Cerebellar cortex (tissue), 1 donor: ENCODE data around the gene DLX1.
"Not testable (repeated sequence)": the region's sequence is repeated elsewhere in the genome, so short reads cannot be mapped to it uniquely, and the experiment has no call there.

Source experiments
- DNase-seq: peaks from one replicate; pipeline ENCODE4 v3.0.0-alpha.2; 2015; ENCODE audit warnings: low spot score

The DLX1 gene

DNA sequence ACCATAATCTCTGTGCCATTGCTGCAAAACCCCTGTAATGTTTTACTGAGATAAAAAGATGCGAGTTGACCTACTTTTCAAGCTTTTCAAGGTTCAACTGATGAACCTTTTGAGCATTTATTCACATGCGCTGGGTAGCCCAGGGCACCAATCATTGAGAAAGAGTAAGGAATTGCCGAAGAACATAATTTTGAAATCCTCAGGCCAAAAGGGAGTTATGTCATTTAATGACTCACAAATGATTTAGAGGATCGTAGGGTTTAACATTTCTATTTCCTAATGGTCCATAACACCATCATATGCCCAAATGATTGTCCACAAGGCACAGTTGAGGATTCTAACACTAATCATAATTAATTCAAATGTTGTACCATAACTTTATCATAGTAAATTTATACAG is 20.2 kb upstream of the DLX1 start:
- no peak for DNase-seq

DNA sequence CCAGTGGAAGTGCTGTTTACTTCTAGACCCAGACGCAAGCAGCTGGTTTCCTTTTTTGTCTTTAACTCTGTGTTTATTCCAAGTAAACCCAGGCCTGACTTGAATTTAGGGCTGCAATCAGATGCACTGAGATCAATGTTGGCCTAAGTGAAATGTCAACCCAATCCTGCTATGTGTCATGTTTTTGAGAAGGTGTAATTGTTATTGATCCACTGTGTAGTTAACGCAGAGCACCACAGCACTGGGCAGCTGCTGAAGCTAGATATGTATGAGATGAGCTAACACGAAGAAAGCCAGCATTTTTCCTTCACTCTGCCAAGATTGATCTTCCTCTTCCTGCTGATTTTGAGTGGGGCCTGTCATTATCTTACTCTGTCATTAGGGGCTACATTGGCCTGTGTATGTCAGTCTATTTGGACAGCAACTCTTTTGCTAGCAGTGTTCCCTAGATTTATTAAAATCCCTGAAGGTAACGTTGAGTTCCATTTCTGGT is 18.9 kb upstream of the DLX1 start:
- peak; percentile 31 for DNase-seq

DNA sequence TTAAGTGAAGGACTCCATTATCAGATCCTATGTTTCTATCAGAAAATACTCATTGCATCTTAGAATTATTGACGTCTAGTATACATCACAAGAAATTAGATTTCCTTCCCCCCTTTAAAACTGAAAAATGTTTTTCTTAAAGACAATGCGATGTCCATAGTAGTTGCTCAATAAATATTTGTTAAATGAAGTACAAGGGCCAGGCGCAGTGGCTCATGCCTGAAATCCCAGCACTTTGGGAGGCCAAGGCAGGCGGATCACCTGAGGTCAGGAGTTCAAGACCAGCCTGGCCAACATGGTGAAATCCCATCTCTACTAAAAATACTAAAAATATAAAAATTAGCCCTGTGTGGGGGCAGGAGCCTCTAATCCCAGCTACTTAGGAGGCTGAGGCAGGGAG is 17.4 kb upstream of the DLX1 start:
- DNase-seq: not testable (repeated sequence)

DNA sequence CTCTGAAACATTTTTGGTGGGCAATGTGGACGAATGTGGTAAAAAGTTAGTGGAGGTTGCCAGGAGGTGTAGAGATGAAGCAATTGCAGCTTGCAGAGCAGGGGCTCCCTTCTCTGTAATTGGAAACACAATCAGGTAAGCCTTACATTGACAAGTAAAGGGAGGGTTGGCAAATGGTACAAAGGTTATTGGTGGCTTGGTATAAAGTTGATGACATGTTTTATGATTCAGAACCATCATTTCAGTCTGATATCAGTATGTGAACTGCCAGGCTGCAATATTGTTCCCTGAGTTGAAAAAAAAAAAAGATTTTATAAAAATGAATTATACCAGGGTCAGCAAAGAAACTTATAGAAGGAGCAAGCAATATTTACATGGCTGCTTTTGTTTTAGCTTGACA is 14.4 kb upstream of the DLX1 start:
- DNase-seq: no peak

DNA sequence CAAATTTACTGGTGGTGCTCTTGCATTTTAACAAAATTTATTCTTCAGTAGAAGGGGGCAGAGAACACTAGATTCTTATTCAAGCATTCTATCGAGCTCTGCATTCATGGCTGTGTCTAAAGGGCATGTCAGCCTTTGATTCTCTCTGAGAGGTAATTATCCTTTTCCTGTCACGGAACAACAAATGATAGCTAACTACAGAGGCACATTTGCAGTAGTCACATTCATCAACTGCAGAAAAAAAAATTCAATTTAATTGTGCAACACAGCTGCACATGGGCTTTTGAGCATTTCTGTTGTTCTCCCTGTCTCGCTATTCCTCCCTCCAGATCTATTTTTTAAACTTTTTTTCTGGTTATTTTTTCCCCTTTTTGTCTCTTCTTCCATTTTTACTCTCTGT is 13.0 kb upstream of the DLX1 start:
- no peak for DNase-seq

DNA sequence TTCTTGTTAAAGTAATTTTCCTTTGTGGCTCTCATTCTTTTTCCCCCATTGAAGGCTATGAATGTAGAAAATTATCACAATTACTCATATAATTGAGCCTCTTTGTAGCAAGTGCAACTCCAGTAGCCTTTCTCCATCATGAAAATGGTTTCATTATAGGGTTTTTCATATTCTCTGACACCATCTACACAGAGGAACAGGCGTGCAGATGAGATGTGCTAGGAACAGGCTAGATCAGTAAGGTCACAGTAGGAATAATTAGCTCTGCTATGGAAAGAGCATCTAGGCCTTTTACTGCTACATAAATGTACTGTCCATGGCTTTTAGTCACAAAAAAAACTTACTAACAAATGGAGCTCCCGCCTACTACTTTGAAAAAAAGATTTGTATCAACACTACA is 12.6 kb upstream of the DLX1 start:
- DNase-seq: no peak

DNA sequence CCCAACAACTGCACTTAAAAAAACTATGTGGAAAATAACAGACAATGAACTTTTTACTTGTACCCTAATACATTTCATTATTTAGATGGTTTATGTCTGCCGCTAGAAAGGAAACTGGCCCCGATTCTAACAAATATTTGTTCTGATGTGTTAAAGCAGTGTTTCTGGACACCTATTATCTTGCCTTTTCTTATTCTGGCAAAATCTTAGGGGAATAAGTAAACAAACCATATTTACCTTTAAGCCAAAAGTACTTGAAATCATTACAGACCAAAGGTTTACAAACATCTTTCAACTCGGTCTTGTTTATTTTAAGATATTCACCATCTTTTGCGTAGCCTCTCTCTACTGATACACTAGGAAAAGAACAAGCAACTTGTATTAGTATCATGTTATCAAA is 11.8 kb upstream of the DLX1 start:
- DNase-seq: no peak

DNA sequence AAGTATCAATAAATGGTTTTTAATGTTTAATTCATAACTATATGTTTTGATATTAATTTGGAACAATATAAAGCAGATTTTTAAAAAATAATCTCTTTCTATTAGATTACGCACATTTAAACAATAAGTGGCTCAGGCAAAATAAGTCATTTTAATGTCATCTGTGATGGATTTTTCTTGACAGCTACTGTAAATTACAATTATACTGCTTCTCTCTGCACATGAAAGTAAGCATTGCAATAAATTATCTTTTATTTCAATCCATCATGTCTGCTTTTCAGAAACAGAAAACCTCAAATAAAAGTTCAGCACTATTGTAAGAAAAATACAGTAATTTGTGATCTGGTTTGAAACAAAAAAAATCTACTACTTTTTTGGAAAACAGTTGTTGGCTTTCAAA is 11.1 kb upstream of the DLX1 start:
- DNase-seq: no peak

DNA sequence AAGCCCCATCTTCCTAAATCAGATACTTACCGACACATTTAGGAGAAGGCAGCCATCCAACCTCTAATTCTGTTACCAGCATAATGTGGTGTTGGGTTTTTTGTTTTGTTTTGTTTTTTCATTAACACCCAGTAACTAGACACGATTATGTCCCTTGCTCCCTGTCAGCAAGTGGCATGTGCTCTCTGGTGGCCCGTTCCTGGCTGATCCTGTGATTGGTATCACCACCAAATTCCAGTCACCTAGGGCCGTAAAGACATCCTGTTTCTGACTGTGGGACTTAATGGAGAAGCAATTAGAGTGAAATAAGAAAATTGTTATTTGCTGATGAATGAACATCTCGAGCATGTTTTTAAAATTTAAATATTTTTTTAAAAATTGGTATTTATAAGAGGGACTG is 5.9 kb upstream of the DLX1 start:
- peak; percentile 73 for DNase-seq

DNA sequence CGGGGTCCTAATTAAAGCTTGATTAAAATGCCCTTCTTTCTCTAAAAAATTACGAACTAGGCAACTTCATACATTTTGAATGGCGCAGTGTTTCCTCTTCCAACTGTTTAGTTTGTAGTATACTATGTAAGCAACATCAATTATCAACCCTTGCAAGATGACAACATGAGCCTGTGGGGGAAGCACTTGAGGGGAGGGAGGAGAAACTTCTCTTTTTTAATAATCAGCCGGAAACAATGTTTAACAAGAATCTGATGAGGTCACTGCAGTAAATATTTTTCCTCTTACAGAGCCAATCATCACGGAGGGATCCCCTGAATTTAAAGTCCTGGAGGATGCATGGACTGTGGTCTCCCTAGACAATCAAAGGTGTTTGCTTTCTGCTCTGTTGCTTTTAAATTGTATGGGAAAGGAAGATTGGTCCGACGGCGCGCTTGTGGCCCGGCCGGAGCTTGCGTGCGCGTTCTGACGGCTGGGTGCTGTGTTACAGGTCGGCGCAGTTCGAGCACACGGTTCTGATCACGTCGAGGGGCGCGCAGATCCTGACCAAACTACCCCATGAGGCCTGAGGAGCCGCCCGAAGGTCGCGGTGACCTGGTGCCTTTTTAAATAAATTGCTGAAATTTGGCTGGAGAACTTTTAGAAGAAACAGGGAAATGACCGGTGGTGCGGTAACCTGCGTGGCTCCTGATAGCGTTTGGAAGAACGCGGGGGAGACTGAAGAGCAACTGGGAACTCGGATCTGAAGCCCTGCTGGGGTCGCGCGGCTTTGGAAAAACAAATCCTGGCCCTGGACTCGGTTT is 5.3 kb upstream of the DLX1 start:
- peak; percentile 76 for DNase-seq

DNA sequence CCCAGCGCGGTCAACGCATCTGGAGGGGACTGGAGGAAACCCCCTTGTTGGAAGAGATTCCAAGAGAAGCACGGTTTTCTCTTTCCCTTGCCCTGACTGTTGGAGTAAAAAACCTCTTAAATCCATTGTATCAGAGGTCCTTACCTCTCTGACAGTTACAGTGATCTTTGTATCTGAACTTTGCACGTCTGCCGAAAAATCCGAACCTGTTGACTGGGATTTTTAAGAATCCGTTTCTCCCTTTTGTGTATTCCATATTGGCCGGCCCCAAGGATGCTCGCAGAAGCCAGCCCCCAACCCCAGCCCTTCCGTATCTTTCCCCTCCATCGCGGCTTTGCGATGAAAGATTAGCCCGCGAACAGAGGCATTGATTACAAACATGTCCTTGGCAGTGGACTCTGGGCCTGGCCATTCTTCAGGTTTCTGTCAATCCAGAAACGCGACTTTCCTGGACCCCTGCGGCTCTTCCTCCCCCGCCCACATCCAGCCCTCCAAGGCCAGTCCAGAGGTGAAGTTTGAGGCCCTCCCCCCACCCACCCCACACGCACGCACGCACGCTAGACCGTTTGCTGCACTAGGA is 4.6 kb upstream of the DLX1 start:
- no peak for DNase-seq

DNA sequence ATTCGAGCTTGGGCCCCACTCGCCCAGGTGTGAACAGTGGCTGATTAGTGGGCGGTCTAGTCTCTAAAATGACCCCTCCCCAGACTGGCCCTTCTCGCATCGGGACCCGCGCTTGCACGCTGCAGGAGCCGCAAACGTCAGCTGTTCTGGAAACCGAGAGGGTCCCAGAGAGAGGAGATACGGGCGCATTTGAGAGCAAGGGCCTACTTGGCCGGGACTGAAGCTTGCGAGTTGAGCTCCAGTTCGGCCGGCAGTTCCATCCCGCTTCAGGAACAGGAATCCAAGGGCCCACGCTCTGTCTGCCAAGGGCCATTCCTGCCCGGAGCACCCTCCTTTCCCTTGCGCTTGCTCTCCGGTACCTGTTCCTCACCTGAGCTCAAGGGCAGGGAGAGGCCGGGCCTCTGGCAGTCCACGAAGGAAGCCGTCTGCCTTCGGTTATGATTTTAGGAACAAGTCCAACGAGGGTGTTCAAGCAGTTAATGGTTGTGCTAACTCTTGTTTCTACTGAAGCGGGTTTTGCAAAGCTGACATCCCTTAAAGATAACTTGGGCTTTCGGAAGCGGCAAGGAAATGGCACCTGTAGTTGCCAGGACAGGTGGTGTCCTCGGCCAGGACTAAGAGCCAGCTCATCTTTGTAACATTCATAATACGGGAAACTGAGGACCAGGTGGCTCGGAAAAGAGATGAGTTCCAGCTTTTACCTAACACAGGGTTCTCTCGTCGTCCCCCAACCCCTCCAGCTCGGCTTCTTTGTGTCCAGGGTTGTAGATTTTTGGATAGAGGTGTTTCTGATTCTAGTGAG is 3.9 kb upstream of the DLX1 start:
- no peak for DNase-seq

DNA sequence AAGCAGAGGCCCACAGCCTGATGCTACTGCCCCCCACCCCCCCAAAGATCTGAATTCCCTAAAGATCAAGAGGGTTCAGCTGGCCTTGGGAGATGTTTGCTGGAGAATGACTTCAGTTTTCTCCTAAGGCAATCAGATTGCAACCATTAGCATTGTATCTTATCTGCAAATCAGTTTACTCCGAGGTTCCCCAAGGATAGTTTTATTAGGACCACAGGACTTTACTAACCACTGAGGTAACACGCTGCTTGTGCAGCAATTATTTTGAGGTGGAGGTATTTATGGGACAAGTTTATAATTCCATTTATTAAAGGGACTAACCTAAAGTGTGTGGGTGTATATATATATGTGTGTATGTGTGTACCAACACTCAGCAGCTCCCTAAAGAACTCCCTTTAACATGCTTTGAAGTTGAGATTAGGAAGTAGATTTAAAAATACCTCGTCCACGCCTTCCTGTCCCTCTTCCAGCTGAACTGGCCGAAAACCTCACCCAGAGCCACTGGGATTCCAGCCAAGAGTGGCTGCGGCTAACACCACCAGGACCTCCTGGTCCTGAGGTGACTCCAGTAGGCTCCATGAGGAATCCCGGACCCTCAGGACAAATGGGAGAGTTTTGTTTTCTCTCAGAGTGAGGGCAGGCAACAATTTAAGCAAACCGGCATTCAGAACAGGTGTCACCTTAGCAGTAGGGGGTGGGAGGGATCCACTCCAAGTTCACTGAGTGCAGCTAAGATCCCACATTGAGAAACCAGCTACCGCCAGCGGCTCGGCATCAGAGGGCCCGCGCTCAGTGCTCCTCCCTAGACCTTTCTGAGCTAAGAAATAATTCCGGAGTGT is 3.0 kb upstream of the DLX1 start:
- peak; percentile 48 for DNase-seq

DNA sequence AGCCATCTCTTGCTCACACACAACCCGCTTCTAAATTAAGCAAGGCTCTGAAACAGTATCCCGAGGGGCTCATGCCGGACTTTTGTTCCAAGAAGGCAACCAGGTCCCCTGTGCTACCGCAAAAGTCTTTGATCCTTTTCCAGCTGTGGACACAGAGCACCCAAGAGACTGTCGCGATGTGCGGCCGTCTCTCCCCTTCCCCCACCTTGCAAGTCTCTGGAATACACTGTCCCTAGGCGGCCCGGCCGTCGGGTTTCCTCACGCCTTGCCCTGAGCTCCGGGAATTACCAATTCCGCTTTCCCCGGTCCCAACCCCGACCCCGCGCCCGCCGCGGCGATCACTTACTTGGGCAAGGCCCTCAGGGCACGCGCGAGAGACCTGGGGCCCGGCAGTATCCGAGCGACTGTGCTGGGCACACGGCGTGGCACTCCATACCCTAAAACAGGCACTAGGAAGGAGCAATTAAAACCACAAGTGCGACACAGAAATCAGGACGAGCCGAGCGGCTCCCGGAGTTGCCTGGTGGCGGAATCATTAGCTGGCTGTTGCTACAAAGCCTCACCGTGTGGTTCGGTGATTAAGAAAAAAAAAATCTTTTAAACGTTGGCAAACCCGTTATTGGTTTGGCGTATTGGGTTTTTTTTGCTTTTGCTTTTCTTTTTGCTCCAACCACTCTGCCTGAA is 2.2 kb upstream of the DLX1 start:
- DNase-seq: peak; percentile 42

DNA sequence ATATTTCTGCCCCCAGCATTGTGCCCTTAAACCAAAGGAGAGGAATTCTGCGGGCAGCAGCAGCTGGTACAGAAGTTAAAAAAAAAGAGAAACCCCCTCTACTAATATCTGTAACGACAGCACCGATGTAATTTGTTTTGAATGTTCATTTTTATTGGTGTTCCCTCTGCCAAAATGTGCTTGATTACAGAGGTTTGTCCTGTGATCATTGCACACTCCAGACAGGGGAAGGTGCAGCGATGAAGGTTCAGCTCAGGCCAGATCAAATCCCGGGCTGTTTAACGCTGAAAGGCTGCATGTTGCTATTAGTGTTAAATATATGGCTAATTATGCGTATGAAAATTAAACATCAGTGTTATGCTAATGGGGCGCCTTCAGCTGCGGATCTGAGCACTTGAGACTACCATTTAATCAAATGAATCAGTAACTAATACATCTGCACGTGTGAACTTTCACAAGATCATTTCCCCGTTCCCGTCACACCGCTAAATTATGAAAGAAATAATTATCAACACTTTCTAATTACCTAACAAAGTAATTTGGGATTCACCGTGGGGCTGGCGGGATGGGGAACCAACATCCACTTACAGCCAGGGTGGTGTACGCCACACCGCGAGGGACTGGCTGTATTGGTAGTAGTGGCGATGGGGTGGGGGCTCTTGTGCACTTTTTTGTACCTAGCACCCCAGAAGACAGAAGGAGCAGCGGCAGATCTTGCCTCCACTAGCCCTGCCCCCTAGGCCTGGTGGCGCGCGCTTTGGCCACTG is 1.5 kb upstream of the DLX1 start:
- DNase-seq: no peak

DNA sequence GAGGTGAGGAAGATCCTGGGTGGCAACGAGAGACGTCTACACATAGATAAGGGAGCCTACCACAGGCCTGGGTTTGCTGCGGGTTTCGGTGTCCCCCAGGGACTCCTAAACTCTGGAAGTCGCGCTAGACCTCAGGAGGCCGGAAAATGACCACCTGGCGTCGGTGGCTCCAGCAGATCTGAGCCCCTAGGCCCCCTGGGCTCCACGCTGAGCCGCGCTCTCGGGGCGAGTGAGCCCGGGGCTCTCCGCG is 987 bp upstream of the DLX1 start:
- DNase-seq: no peak

DNA sequence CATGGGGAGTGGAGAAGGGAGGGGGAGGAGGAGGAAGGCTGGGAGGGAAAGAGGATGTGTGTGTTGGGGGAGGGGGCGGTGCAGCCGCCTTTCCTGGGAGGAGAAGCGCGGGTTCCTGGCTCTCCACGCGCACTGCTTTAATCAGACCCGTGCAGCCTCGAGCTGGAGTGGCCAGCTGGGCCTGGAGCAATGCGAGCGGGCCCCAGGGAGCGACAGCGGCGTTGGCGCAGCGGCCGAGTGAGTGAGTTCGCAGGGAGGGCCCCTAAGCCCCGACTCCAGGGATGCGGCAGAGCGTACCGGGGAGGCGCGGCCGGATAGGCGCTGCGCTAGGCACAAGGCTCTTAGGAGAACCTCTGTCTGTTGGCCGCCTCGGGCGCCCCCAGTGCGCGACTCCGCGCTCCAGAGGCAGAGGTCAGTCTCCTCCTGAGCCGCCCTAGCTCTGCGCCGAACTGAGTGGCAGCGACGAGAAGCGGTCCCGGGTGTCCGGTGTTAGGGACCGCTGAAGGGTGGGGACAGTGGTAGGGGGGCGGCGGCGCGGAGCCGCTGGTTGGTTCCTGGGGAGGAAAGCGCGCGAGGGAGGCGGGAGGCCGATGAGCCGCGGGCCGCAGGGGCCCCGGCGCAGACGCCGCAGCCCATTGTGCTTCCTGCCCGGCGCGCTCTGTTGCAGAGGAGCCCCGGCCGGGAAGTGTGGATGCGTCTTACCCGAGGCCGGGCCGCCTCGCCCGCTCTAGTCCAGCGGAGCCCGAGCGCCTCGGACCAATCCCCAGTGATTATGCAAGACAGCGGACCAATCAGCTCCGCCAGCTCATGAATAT is 455 bp upstream of the DLX1 start:
- DNase-seq: peak; percentile 88

DNA sequence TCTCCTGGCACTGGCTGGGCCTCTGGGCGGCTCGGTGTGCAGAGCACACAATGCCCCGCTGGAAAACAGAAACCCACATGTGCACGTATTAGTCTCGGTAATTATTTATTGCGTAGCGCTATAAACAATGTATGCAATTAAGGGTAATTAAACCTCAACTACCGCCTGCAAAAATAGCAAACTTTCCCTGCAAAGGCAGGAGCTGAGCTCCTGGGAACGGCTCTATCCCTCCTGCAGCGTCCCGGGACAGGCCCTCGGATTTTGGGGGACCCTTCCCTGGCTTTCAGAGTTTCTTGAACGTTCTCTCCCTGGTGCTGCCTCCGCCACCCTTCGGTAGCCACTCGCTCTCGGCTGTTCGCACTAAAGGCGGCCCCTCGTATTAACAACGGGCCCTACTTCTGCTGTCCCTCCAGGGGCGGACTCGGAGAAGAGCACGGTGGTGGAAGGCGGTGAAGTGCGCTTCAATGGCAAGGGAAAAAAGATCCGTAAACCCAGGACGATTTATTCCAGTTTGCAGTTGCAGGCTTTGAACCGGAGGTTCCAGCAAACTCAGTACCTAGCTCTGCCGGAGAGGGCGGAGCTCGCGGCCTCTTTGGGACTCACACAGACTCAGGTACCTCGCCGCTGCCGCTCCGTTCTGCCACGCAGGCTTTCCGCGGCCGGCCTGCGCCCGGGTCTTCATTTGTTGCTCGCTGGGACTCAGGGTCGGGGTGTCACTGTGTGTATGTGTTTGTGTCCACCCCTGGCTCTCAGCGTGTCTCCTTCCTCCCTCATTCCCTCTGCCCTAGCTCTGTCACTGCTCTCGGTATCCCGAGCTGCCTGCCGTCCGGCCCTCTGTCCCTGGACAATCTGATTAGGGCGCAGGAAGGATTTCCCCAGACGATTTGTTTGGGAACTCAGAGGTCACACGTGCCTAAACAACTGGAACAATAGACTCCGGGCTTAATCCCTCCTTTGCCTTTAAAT is 1.2 kb downstream of the DLX1 start:
- peak; percentile 67 for DNase-seq

DNA sequence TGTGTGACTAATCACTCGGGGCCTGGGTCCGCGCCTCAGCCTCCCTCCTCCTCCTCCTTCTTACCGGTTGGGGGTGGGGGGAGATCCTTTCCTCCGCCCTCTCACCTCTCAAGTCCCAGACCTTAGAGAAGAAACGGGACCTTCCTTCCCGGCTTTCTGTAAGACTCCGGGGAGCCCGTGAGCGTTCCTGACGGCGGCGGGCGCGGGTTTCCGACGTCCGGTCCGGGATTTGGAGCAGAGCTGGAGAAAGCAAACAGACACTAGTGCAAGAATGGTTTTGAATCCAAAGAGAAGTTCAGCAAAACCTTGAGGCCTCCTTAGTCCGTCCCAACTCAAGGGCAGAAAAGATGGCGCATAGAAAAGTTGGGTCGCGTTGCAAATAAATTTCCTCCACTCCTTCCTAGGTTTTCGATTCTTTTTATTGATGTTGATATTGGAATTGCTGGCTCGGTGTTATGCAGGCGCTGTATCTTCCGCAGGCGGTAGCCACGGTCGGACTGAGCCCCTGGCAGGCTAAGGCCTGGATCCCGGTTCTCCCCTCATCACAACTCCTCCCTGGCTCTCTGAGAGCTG is 2.0 kb downstream of the DLX1 start:
- no peak for DNase-seq
